Stimulated activated CD8-positive, alpha-beta memory T cell treated with anti-CD3 and anti-CD28 coated beads, Interleukin-15, amount 100 ng/mL, for 24 hours (primary cell): ENCODE measurements around the gene A4GNT.

Source experiments
- DNase-seq: peaks from one replicate; pipeline ENCODE4 v3.0.0-alpha.2; 2020; ENCODE audit warnings: low read depth

Gene A4GNT

GRCh38 chr3:138078901-138079344 is 53.3 kb downstream of the A4GNT start:
- no peak for DNase-seq

- no peak for DNase-seq
These were observed 54.1 kb downstream of the A4GNT start for GRCh38 chr3:138078096-138078495.
